GM13976 (cell line): ENCODE measurements around the gene CXCR2.

Source experiments
- DNase-seq: peaks from one replicate; pipeline ENCODE4 v3.0.0; 2012; ENCODE audit warnings: low spot score
- in situ Hi-C: fragments of 300-500 bp; cut with MboI; formaldehyde crosslinking; loops from one replicate; pipeline ENCODE4 v1.12.0; 2022; ENCODE audit warnings: low sequenced_read_pairs, mixed read lengths, inconsistent platforms; ENCODE audit not compliant: unreplicated experiment
- TF ChIP-seq, protein P1 (sequence below): IDR thresholded peaks from 2 replicates; pipeline ENCODE4 v1.5.1; 2012; ENCODE audit warnings: borderline replicate concordance, mild to moderate bottlenecking; ENCODE audit not compliant: insufficient read depth; ENCODE audit errors: extremely low read depth, missing control alignments, control extremely low read depth

CXCR2 gene

DNA sequence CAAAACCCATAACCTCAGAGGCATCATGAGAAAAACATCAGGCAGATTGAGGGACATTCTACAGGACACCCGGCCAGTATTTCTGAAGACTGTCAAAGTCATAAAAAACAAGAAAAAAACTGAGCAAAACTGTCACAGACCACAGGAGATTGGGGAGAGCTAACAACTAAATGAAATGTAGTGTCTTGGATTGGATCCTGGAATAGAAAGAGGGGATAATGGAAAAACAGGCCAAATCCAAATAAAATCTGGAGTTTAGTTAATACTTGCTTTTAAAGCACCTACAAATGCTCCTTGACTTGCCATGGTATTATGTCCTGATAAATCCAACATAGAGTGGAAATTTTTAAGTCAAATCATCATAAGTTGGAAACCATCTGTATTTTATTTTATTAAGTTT is 58.5 kb downstream of the CXCR2 start:
- in situ Hi-C loops = loop anchor here (5.0 kb wide), 1 partner anchor 63 kb away; no protein-coding TSS in a partner anchor
- TF ChIP-seq, protein P1, sequence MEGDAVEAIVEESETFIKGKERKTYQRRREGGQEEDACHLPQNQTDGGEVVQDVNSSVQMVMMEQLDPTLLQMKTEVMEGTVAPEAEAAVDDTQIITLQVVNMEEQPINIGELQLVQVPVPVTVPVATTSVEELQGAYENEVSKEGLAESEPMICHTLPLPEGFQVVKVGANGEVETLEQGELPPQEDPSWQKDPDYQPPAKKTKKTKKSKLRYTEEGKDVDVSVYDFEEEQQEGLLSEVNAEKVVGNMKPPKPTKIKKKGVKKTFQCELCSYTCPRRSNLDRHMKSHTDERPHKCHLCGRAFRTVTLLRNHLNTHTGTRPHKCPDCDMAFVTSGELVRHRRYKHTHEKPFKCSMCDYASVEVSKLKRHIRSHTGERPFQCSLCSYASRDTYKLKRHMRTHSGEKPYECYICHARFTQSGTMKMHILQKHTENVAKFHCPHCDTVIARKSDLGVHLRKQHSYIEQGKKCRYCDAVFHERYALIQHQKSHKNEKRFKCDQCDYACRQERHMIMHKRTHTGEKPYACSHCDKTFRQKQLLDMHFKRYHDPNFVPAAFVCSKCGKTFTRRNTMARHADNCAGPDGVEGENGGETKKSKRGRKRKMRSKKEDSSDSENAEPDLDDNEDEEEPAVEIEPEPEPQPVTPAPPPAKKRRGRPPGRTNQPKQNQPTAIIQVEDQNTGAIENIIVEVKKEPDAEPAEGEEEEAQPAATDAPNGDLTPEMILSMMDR = no peak
- no peak for DNase-seq

DNA sequence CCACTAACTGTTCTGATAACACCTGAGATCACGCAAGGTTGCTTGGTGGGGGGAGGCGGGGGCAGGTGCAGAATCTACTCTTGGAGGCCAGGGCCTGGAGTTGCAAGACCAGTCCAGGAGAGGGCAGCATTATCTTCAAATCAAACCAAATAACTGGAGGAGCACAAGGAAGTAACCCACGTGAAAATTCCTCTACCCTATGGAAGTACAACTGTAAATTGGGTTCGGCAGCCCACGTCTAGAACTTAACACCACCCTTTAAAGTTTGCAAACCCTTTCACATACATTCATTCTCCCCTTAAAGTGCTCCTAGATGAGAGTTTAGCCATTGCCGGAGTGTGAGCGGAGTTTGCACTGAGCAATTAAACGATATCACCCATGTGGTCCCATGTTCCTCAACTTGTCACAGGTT is 60.5 kb downstream of the CXCR2 start:
- DNase-seq = peak; percentile 64
- in situ Hi-C loops = no loop called here
- TF ChIP-seq, protein P1 = peak; percentile 83
